GM12873 (cell line): ENCODE measurements around the gene SPDEF.

ENCODE experiments used
- CTCF ChIP-seq: IDR thresholded peaks from 2 replicates; pipeline ENCODE4 v1.5.1; 2012; ENCODE audit warnings: low read depth, mild to moderate bottlenecking, moderate library complexity, low read length, control low read depth; ENCODE audit not compliant: insufficient read depth; ENCODE audit errors: missing control alignments

Gene SPDEF

GRCh38 chr6:34568341-34569201 is 12.4 kb upstream of the SPDEF start:
- TF ChIP-seq CTCF: no peak

GRCh38 chr6:34566830-34567546 is 10.9 kb upstream of the SPDEF start:
- peak; percentile 1 for TF ChIP-seq CTCF

GRCh38 chr6:34565722-34566137 is 9.6 kb upstream of the SPDEF start:
- TF ChIP-seq CTCF: no peak

GRCh38 chr6:34564181-34564580 is 8.1 kb upstream of the SPDEF start:
- no peak for TF ChIP-seq CTCF

- TF ChIP-seq CTCF: no peak
These were observed 7.4 kb upstream of the SPDEF start for GRCh38 chr6:34563513-34563870.

DNA sequence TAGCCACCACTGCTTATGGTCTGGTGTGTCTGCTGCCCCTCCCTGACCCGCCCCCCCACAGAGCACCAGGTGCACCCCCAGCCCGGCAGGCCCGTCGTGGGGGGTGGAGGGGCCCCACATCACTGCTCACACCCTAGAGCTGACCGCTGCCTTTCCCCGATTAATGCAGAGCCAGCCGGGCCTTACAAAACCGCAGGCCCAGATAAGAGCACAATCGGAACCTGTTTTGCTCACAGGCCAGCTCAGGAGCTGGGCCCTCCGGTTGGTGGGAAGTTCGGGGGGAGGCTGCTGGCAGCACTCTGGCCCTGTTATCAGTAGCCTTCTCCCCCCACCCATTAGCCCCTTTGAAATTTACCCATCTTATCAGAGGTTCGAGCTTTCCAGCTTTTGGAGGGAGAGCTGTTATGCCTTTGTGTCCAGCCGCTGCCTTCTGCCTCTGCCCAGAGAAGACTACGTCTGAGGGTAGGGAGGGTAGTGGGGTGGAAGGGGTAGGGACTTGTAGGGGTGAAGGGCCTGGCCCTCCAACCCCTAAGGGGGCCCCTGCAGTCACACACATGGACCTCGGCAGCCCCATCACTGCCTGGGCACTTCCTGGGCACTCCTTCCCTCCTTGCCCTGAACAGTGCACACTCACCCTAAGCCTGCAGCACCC is 6.9 kb upstream of the SPDEF start:
- no peak for TF ChIP-seq CTCF

DNA sequence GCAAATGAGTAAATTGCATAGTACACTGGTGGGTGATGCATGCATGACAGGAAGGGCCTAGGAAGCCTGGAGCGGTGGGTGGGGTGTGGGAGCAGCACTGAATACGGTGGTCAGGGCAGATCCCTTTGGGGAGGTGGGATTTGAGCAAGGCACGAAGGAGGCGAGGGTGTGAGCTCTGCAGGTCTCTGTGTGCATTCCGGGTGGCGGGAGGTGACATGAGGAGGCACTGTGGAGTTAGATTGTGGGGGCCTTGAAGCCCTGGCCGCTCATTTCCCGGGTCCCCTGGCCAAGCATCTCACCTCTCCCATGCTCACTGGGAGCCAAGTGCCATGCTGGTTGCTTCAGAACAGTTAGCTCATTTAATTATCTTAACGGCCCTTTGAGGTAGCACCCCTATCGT is 6.2 kb upstream of the SPDEF start:
- no peak for TF ChIP-seq CTCF
